HL-60 (cell line): Measurements from ENCODE around the gene SMC6.

ENCODE experiments used
- POLR2AphosphoS5 ChIP-seq: IDR thresholded peaks from 2 replicates; pipeline ENCODE4 v1.6.1; 2012; ENCODE audit warnings: low read depth
- SPI1 ChIP-seq: IDR thresholded peaks from 2 replicates; pipeline ENCODE4 v1.6.1; 2012; ENCODE audit warnings: low read depth, mild to moderate bottlenecking, borderline replicate concordance
- TF ChIP-seq, protein P1 (sequence below): IDR thresholded peaks from one replicate; pipeline ENCODE4 v1.5.1; 2011; ENCODE audit warnings: low read length, control low read depth, inconsistent platforms; ENCODE audit not compliant: insufficient read depth

DNA sequence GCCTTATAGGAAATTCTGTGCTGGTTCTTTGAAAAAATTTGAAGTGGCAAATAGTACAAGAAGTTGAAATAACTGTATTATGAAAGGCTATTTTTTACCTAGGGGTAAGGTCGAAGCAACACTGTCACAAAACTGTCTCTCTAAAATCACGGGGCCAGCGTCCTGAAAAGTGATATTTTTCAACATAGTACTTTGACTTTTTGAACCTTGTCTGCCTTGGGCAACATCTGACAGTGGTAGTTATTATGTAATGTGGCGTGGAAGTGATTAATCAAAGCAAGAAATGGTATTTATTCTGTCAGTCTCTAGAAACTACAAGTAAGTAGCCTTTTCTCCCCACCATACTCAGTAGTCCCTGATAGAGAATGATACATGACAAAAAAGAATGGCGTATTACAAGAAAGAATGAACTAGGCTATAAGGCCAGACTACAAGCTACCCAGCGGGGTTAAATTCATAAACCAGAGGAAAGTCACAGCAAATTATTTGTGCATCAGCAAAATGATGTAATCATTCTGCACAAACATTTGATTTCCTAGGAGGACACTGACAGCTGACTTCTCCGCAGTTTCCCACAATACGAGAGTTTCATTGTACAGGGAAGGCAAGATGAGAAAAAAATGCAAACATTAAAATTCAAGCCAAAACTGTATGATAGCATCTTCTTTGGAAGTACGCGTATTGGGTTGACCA lies 10.2 kb upstream of the SMC6 start:
- TF ChIP-seq, protein P1, sequence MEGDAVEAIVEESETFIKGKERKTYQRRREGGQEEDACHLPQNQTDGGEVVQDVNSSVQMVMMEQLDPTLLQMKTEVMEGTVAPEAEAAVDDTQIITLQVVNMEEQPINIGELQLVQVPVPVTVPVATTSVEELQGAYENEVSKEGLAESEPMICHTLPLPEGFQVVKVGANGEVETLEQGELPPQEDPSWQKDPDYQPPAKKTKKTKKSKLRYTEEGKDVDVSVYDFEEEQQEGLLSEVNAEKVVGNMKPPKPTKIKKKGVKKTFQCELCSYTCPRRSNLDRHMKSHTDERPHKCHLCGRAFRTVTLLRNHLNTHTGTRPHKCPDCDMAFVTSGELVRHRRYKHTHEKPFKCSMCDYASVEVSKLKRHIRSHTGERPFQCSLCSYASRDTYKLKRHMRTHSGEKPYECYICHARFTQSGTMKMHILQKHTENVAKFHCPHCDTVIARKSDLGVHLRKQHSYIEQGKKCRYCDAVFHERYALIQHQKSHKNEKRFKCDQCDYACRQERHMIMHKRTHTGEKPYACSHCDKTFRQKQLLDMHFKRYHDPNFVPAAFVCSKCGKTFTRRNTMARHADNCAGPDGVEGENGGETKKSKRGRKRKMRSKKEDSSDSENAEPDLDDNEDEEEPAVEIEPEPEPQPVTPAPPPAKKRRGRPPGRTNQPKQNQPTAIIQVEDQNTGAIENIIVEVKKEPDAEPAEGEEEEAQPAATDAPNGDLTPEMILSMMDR = no peak
- no peak for TF ChIP-seq POLR2AphosphoS5
- TF ChIP-seq SPI1 = no peak
